Activated naive CD4-positive, alpha-beta T cell treated with anti-CD3 and anti-CD28 coated beads, Interleukin-2, amount 50 U/mL, for 72 hours (primary cell): ENCODE results near the gene MVK. TPM values are rescaled to one million over a fixed set of nuclear protein-coding genes. Genes with fewer than 3 reads are reported as not detected.

Experiments
- ATAC-seq, 2 donors: fragments of 150-1000 bp; cut with Tn5 transposase; 2 replicates each; pipeline ENCODE4 v1.10.0; 2021; ENCODE audit warnings: mild to moderate bottlenecking in 2 of 2, moderate library complexity in 2 of 2
- DNase-seq, 2 donors: peaks; one replicate each; pipeline ENCODE4 v3.0.0; 2021 to 2022; ENCODE audit warnings: low spot score in 2 of 2
- H3K27ac Mint-ChIP-seq, 2 donors: one replicate each; pipeline ENCODE4 v1.8.0; 2022; ENCODE audit warnings: mild to moderate bottlenecking in 2 of 2, mixed read lengths in 2 of 2
- H3K36me3 Mint-ChIP-seq, 2 donors: one replicate each; pipeline ENCODE4 v1.8.0; 2022; ENCODE audit warnings: mixed read lengths in 2 of 2
- H3K9me3 Mint-ChIP-seq, 2 donors: one replicate each; pipeline ENCODE4 v1.8.0; 2022; ENCODE audit warnings: mixed read lengths in 2 of 2
- total RNA-seq, 2 donors: library from RNA; stranded (reverse); gene quantifications; one replicate each; pipeline ENCODE4 v1.2.3, GENCODE V29; 2022

MVK gene
- total RNA-seq, 2 donors from 2014 or later: 13.3 to 20.7 TPM

GRCh38 chr12:109540526-109541412, 32.8 kb upstream of the MVK start:
- H3K27ac Mint-ChIP-seq: peak overlapping the region in 1 of 2 donors; percentile 36
- no peak for ATAC-seq
- H3K36me3 Mint-ChIP-seq: no peaks in the 10 kb centered on the region
- no peaks in the 10 kb centered on the region for H3K9me3 Mint-ChIP-seq
- no peak for DNase-seq

- ATAC-seq: no peak
- DNase-seq: no peak
- Mint-ChIP-seq H3K9me3 (no peaks in the 10 kb centered on the region), H3K36me3 (no peaks in the 10 kb centered on the region), H3K27ac (no peak overlapping the region)
Observed at GRCh38 chr12:109541413-109541726, 32.2 kb upstream of the MVK start.

GRCh38 chr12:109542014-109542413, 31.6 kb upstream of the MVK start:
- no peaks in the 10 kb centered on the region for H3K36me3 Mint-ChIP-seq
- no peak overlapping the region for H3K27ac Mint-ChIP-seq
- no peaks in the 10 kb centered on the region for H3K9me3 Mint-ChIP-seq
- DNase-seq (no peak), ATAC-seq (no peak)

- Mint-ChIP-seq H3K9me3 (no peaks in the 10 kb centered on the region), H3K27ac (no peak overlapping the region), H3K36me3 (no peaks in the 10 kb centered on the region)
- ATAC-seq (no peak), DNase-seq (no peak)
Observed at GRCh38 chr12:109542876-109543275, 30.7 kb upstream of the MVK start.

GRCh38 chr12:109544955-109545531, 28.6 kb upstream of the MVK start:
- peak in 1 of 2 donors; percentile 16 for ATAC-seq

GRCh38 chr12:109545826-109546225, 27.8 kb upstream of the MVK start:
- no peaks in the 10 kb centered on the region for H3K36me3 Mint-ChIP-seq
- no peak for DNase-seq
- no peaks in the 10 kb centered on the region for H3K9me3 Mint-ChIP-seq
- ATAC-seq: no peak
- no peak overlapping the region for H3K27ac Mint-ChIP-seq

More at GRCh38 chr12:109544955-109545531, 28.6 kb upstream of the MVK start:
- Mint-ChIP-seq H3K36me3 (no peaks in the 10 kb centered on the region), H3K9me3 (no peaks in the 10 kb centered on the region), H3K27ac (no peak overlapping the region)
- DNase-seq: no peak

GRCh38 chr12:109547286-109547685, 26.3 kb upstream of the MVK start:
- ATAC-seq (no peak), DNase-seq (no peak)
- Mint-ChIP-seq H3K27ac (no peak overlapping the region), H3K36me3 (no peaks in the 10 kb centered on the region), H3K9me3 (no peaks in the 10 kb centered on the region)

GRCh38 chr12:109548258-109548657, 25.3 kb upstream of the MVK start:
- H3K9me3 Mint-ChIP-seq: no peaks in the 10 kb centered on the region
- H3K27ac Mint-ChIP-seq: no peak overlapping the region
- DNase-seq (no peak), ATAC-seq (no peak)
- H3K36me3 Mint-ChIP-seq: no peaks in the 10 kb centered on the region

- Mint-ChIP-seq H3K36me3 (no peaks in the 10 kb centered on the region), H3K27ac (no peak overlapping the region), H3K9me3 (no peaks in the 10 kb centered on the region)
- ATAC-seq: no peak
- DNase-seq: no peak
Observed at GRCh38 chr12:109549613-109550270, 23.9 kb upstream of the MVK start.

- no peak for ATAC-seq
- DNase-seq: no peak
Observed at GRCh38 chr12:109550281-109550680, 23.3 kb upstream of the MVK start.

GRCh38 chr12:109551108-109551507, 22.5 kb upstream of the MVK start:
- H3K27ac Mint-ChIP-seq: no peak overlapping the region
- no peaks in the 10 kb centered on the region for H3K36me3 Mint-ChIP-seq
- no peak for DNase-seq
- no peak for ATAC-seq
- no peaks in the 10 kb centered on the region for H3K9me3 Mint-ChIP-seq

More at GRCh38 chr12:109550281-109550680, 23.3 kb upstream of the MVK start:
- Mint-ChIP-seq H3K9me3 (no peaks in the 10 kb centered on the region), H3K36me3 (no peaks in the 10 kb centered on the region), H3K27ac (no peak overlapping the region)

- DNase-seq: no peak
- H3K27ac Mint-ChIP-seq: peak overlapping the region in 1 of 2 donors; percentile 34
- ATAC-seq: no peak
- no peaks in the 10 kb centered on the region for H3K9me3 Mint-ChIP-seq
- no peaks in the 10 kb centered on the region for H3K36me3 Mint-ChIP-seq
Observed at GRCh38 chr12:109552971-109553370, 20.6 kb upstream of the MVK start.

GRCh38 chr12:109553483-109553882, 20.1 kb upstream of the MVK start:
- ATAC-seq (no peak), DNase-seq (no peak)
- H3K27ac Mint-ChIP-seq: no peak overlapping the region
- no peaks in the 10 kb centered on the region for H3K9me3 Mint-ChIP-seq
- no peaks in the 10 kb centered on the region for H3K36me3 Mint-ChIP-seq

GRCh38 chr12:109553906-109554500, 19.6 kb upstream of the MVK start:
- H3K9me3 Mint-ChIP-seq: no peaks in the 10 kb centered on the region
- H3K36me3 Mint-ChIP-seq: no peaks in the 10 kb centered on the region
- ATAC-seq: no peak
- H3K27ac Mint-ChIP-seq: no peak overlapping the region
- no peak for DNase-seq

- no peak for DNase-seq
- Mint-ChIP-seq H3K9me3 (no peaks in the 10 kb centered on the region), H3K36me3 (no peaks in the 10 kb centered on the region), H3K27ac (no peak overlapping the region)
- ATAC-seq: no peak
Observed at GRCh38 chr12:109554761-109555160, 18.8 kb upstream of the MVK start.

- Mint-ChIP-seq H3K36me3 (no peaks in the 10 kb centered on the region), H3K9me3 (no peaks in the 10 kb centered on the region), H3K27ac (no peak overlapping the region)
- ATAC-seq (no peak), DNase-seq (no peak)
Observed at GRCh38 chr12:109555431-109556315, 17.9 kb upstream of the MVK start.
